ENCODE results near the gene PRSS16. TPM values are rescaled to one million over a fixed set of nuclear protein-coding genes. Genes with fewer than 3 reads are reported as not detected.

The PRSS16 gene
- polyA plus RNA-seq, 2 of the 4 experiments (the other 2 are of a cell fraction), result 3.9 to 11.4 TPM

DNA sequence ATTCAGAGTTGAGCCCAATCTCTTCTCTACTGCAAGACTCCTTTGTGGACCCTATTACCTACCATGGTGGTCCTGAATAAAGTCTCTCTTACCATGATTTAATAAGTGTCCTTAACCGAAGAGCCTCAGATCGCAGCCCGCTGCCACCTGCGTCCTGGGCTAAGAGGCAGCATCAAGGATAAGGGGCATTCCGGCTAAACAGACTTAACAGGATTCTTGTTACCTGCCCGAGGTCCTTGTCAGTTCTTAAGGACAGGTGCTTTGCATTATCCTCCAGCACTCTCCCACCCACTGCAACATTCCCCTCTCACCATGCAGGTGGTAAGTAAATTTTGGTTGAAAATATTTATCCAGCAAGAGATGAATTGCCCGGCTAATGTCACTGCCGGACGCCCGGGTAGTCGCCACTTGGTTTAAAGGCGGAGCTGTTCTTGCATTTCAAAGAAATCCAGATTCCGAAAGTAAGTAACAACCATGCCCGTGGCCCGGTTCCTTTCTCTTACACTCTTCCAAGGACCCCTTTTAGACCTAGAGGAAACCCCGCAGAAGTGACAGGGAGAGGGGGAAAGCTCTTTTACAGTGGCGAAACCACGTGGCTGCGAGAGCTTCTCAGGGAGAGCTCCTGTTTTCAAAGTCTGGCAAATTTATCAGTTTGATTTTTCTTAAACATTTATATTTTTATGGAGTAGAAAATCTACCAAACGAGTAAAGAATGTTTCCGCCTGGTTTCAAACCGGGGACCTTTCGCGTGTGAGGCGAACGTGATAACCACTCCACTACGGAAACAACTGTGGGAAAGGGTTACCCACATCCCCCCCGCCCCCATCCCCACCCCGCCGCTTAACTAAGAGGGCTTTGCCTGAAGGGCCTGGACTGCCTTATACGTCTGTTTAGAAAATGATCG is 41.9 kb upstream of the PRSS16 start (continued):
- no peak for TF ChIP-seq NPAS2 (CRISPR knock-in tag; IDR thresholded peaks at IDR 0.05; ENCODE audit: borderline replicate concordance)
- TF ChIP-seq ZSCAN20 (CRISPR knock-in tag; IDR thresholded peaks at IDR 0.05), result no peak
- no peak for TF ChIP-seq POLR2A (IDR thresholded peaks at IDR 0.05; ENCODE audit: low read length)
- no peak for TF ChIP-seq RARB (CRISPR knock-in tag; IDR thresholded peaks at IDR 0.05)
- TF ChIP-seq, protein P1, sequence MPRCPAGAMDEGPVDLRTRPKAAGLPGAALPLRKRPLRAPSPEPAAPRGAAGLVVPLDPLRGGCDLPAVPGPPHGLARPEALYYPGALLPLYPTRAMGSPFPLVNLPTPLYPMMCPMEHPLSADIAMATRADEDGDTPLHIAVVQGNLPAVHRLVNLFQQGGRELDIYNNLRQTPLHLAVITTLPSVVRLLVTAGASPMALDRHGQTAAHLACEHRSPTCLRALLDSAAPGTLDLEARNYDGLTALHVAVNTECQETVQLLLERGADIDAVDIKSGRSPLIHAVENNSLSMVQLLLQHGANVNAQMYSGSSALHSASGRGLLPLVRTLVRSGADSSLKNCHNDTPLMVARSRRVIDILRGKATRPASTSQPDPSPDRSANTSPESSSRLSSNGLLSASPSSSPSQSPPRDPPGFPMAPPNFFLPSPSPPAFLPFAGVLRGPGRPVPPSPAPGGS (IDR thresholded peaks at IDR 0.05), result no peak
- TF ChIP-seq, protein P2, sequence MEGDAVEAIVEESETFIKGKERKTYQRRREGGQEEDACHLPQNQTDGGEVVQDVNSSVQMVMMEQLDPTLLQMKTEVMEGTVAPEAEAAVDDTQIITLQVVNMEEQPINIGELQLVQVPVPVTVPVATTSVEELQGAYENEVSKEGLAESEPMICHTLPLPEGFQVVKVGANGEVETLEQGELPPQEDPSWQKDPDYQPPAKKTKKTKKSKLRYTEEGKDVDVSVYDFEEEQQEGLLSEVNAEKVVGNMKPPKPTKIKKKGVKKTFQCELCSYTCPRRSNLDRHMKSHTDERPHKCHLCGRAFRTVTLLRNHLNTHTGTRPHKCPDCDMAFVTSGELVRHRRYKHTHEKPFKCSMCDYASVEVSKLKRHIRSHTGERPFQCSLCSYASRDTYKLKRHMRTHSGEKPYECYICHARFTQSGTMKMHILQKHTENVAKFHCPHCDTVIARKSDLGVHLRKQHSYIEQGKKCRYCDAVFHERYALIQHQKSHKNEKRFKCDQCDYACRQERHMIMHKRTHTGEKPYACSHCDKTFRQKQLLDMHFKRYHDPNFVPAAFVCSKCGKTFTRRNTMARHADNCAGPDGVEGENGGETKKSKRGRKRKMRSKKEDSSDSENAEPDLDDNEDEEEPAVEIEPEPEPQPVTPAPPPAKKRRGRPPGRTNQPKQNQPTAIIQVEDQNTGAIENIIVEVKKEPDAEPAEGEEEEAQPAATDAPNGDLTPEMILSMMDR (IDR thresholded peaks at IDR 0.05), result no peak

DNA sequence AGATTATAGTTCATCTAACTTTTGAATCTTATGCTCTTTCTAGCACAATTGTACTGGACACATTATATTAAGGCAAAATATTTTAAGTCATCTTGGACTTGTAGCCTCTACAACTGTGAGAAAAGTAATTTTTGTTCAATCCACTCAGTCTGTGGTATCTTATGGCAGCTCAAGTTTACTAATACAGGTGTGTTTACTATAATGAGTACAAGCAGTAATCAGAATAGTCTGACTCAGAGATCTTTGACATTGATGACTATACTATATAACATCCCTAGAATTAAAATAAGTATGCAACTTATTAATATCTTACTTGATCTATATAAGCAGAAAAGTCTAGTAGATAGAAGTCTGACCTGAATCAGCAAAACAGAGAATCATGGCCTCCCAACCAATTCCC is 40.7 kb upstream of the PRSS16 start:
- H3K4me3 ChIP-seq, result no peak overlapping the region
- ChIA-PET POLR2A (no interaction called here), CTCF (interaction anchor here (1.0 kb wide), 1 partner anchor 73 kb away, joined by 3 read pairs; no protein-coding TSS in a partner anchor)
- FAIRE-seq (no peak), ATAC-seq (no peak), DNase-seq (ENCODE audit: low read depth in 1 of 2, low spot score in 1 of 2) (no peak)
- H3K9me3 ChIP-seq, result no peaks in the 10 kb centered on the region
- no peak overlapping the region for H3K27ac ChIP-seq
- no peaks in the 10 kb centered on the region for H3K4me1 ChIP-seq
- TF ChIP-seq FOSL2 (IDR thresholded peaks at IDR 0.05) (no peak), FOSL2 (CRISPR knock-in tag; IDR thresholded peaks at IDR 0.05) (no peak), BHLHE40 (IDR thresholded peaks at IDR 0.05; ENCODE audit: low read depth, low read length) (no peak)
- no peak overlapping the region for H3K4me2 ChIP-seq

DNA sequence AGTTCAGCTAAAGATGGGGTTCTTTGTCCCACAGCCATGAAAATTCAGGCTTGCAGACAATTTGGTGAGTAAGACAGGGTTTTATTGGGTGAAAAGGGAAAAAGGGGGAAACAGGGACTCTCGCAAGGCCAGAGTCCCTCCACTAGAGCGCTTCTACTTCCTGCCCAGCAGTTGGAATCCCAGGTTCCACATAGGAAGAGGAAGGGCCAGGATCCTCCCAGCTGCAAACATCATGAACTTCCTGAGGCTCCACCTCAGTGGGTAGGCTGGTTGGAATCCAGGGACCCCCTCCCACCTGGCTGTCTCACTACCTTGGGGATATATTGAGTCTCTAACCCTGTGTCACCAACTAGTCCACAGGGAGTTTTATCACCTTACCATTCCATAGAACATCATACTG is 39.5 kb upstream of the PRSS16 start:
- H3K4me3 ChIP-seq, result no peak overlapping the region
- no peak overlapping the region for H3K27ac ChIP-seq
- H3K4me1 ChIP-seq, result no peaks in the 10 kb centered on the region
- DNase-seq (ENCODE audit: low read depth in 1 of 2, low spot score in 1 of 2) (no peak), FAIRE-seq (no peak), ATAC-seq (no peak)
- WGBS (ENCODE audit: missing lambda C conversion rate), result 84% methylated on average over 2 of the region's 2 CpGs
- no peaks in the 10 kb centered on the region for H3K9me3 ChIP-seq
- no peak overlapping the region for H3K4me2 ChIP-seq
- POLR2A ChIA-PET, result no interaction called here
- CTCF ChIA-PET, result no interaction called here
- TF ChIP-seq ESRRA (IDR thresholded peaks at IDR 0.05; ENCODE audit: borderline replicate concordance, low read length) (no peak), MAZ (IDR thresholded peaks at IDR 0.05; ENCODE audit: borderline replicate concordance, low read depth, low read length) (no peak), CBX8 (IDR thresholded peaks at IDR 0.05) (no peak), POLR2AphosphoS2 (conservative IDR thresholded peaks at IDR 0.05; ENCODE audit: low read length) (no peak), HEYL (CRISPR knock-in tag; IDR thresholded peaks at IDR 0.05) (no peak), RAD21 (conservative IDR thresholded peaks at IDR 0.05 in 1 of 2, IDR thresholded peaks at IDR 0.05 in 1 of 2) (no peak), HOXB13 (CRISPR knock-in tag; IDR thresholded peaks at IDR 0.05; ENCODE audit: low read depth) (no peak), PHF8 (IDR thresholded peaks at IDR 0.05; ENCODE audit: borderline replicate concordance, low read depth) (no peak), RFX5 (IDR thresholded peaks at IDR 0.05) (no peak), RCOR1 (IDR thresholded peaks at IDR 0.05; ENCODE audit: low read depth, low read length) (no peak), CBX2 (IDR thresholded peaks at IDR 0.05; ENCODE audit: borderline replicate concordance, low read depth) (no peak), CHD2 (IDR thresholded peaks at IDR 0.05; ENCODE audit: low read length, partially characterized antibody) (no peak), NR3C1 (IDR thresholded peaks at IDR 0.05) (no peak)
- TF ChIP-seq, protein P2 (IDR thresholded peaks at IDR 0.05), result no peak
